ENCODE measurements around the gene GTPBP2.

The GTPBP2 gene, protein sequence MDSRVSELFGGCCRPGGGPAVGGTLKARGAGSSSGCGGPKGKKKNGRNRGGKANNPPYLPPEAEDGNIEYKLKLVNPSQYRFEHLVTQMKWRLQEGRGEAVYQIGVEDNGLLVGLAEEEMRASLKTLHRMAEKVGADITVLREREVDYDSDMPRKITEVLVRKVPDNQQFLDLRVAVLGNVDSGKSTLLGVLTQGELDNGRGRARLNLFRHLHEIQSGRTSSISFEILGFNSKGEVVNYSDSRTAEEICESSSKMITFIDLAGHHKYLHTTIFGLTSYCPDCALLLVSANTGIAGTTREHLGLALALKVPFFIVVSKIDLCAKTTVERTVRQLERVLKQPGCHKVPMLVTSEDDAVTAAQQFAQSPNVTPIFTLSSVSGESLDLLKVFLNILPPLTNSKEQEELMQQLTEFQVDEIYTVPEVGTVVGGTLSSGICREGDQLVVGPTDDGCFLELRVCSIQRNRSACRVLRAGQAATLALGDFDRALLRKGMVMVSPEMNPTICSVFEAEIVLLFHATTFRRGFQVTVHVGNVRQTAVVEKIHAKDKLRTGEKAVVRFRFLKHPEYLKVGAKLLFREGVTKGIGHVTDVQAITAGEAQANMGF

DNA sequence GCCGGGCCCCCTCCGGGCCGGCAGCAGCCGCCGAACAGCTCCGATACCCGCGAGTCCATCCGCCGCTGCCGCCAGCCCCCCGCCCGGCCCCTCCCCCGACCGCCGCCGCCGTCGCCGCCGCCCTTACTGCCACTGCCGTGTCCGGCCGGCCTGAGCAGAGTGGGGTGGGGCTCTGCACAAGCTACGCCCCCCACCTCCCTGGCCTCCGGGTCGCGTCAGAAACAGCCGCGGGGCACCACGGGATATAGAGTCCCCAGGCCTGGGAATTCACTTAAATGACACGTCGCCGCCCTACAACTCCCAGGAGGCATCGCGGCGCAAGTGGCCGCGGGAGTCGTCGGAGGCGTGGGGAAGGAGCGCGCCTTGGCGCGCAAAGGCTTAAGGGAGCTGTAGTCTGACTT, at the start of gene GTPBP2:
GTPBP2 (minus strand) TSS at position 161 of the 401 bp plus-strand sequence; CDS start at position 59, 102 bp downstream.
- peak within 1 kb of the TSS; percentile 83 for H3K27ac ChIP-seq
- TF ChIP-seq, protein P1, sequence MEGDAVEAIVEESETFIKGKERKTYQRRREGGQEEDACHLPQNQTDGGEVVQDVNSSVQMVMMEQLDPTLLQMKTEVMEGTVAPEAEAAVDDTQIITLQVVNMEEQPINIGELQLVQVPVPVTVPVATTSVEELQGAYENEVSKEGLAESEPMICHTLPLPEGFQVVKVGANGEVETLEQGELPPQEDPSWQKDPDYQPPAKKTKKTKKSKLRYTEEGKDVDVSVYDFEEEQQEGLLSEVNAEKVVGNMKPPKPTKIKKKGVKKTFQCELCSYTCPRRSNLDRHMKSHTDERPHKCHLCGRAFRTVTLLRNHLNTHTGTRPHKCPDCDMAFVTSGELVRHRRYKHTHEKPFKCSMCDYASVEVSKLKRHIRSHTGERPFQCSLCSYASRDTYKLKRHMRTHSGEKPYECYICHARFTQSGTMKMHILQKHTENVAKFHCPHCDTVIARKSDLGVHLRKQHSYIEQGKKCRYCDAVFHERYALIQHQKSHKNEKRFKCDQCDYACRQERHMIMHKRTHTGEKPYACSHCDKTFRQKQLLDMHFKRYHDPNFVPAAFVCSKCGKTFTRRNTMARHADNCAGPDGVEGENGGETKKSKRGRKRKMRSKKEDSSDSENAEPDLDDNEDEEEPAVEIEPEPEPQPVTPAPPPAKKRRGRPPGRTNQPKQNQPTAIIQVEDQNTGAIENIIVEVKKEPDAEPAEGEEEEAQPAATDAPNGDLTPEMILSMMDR (conservative IDR thresholded peaks at IDR 0.05) = no peak
- no peak for TF ChIP-seq ZFX (IDR thresholded peaks at IDR 0.05)

DNA sequence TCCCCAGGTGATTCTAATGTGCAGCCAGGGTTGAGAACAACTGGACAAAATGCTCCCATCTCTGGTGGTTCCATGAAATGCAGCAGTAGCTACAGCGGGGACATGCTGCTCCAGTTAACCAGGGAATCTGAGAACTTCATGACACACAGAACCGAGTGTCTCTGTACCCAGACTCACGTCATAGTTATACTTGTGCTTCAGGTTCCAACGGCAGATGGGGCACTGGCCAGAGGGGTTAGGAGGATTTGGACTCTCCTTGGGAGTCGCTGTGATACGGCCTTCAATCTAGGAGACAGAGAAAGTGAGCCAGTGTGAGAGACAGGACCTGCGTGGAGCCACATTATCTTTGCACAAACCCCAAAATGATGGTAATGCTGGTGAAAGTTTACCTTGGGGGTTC, 49.3 kb upstream of the GTPBP2 start:
- TF ChIP-seq ZFX (IDR thresholded peaks at IDR 0.05) = no peak
- TF ChIP-seq, protein P1 (conservative IDR thresholded peaks at IDR 0.05) = no peak
- H3K27ac ChIP-seq = no peak overlapping the region

DNA sequence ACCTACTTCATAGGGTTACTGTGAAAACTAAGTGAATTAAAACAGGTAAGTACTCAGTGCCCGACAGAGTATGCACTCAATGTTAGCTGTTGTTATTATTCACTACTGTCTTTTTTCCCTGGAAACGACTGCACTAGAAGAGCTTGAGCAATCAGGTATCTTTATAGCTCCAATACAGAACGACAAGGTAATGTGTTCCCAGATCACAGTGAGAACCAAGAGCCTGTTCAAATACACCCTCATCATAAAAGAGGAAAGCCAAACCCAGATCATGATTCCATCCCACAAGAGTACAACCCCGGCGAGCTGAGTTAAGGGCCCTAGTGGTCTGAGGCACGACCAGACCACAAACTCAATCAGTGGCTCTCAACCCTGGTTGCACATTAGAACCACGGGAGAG, 48.7 kb upstream of the GTPBP2 start:
- TF ChIP-seq, protein P1 (conservative IDR thresholded peaks at IDR 0.05) = no peak
- no peak for TF ChIP-seq ZFX (IDR thresholded peaks at IDR 0.05)
- no peak overlapping the region for H3K27ac ChIP-seq

GRCh38 chr6:43676962-43677606, 48.0 kb upstream of the GTPBP2 start:
- TF ChIP-seq, protein P1 (conservative IDR thresholded peaks at IDR 0.05) = no peak
- TF ChIP-seq ZFX (IDR thresholded peaks at IDR 0.05) = no peak
- no peak overlapping the region for H3K27ac ChIP-seq

DNA sequence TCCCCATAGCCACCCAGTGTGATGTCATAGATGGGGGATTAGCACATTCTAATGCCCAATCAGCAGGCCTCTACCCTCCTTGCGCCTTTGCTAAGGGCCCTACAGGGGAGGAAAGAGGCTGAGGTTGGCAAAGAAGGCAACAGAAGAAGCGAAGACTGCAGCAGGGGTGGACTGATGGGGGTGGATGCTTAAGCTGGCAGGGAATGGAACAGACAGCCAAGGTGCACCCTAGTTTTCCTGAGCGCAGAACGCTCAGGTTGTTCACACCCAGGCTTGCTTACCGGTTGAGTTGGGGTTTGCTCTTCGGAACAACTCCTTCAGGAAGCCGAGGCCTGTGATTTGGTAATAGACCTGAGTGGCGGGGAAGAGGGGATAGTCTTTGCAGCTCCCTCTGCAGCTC, 45.9 kb upstream of the GTPBP2 start:
- no peak overlapping the region for H3K27ac ChIP-seq
- TF ChIP-seq, protein P1 (conservative IDR thresholded peaks at IDR 0.05) = no peak
- no peak for TF ChIP-seq ZFX (IDR thresholded peaks at IDR 0.05)

- H3K27ac ChIP-seq = no peak overlapping the region
- TF ChIP-seq, protein P1 (conservative IDR thresholded peaks at IDR 0.05) = no peak
- TF ChIP-seq ZFX (IDR thresholded peaks at IDR 0.05) = no peak
Observed at GRCh38 chr6:43674291-43674690, 45.2 kb upstream of the GTPBP2 start.

All from C4-2B (cell line).